GM12878 (cell line): Measurements from ENCODE around the gene BRINP3. TPM values are rescaled to one million over a fixed set of nuclear protein-coding genes. Genes with fewer than 3 reads are reported as not detected.

Experiments used
- ATAC-seq: fragments of 200-7000 bp; cut with Tn5 transposase; 3 replicates; pipeline ENCODE4 v1.9.1; 2020; ENCODE audit warnings: mild to moderate bottlenecking, moderate library complexity
- BruUV-seq: library from RNA; stranded (reverse); fragments of 400-500 nt; replicated peaks from 2 replicates; lab custom pipeline; 2021; lab: Mats Ljungman, UMichigan
- CTCF ChIA-PET: fragments of 300-600 bp; sonication (Branson Sonifier 250); formaldehyde crosslinking; extraction: SDS; loops from one replicate; lab custom pipeline; 2021; ENCODE audit warnings: inconsistent platforms; lab: Yijun Ruan, JAX
- POLR2A ChIA-PET: fragments of 350-600 bp; formaldehyde crosslinking; extraction: SDS; loops from one replicate; lab custom pipeline; 2021; ENCODE audit warnings: inconsistent platforms; lab: Charles Lee
- RAD21 ChIA-PET: fragments of 300-600 bp; sonication (Branson Sonifier 250); formaldehyde crosslinking; loops from one replicate; lab custom pipeline; 2023; ENCODE audit warnings: antibody characterized with exemption; ENCODE audit not compliant: unreplicated experiment; lab: Charles Lee
- SMC1A ChIA-PET: fragments of 300-600 bp; sonication (Branson Sonifier 250); formaldehyde crosslinking; loops from one replicate; lab custom pipeline; 2023; ENCODE audit not compliant: unreplicated experiment, uncharacterized antibody; lab: Charles Lee
- DNase-seq: peaks from one replicate; pipeline ENCODE4 v3.0.0-alpha.2; 2011; ENCODE audit warnings: low read depth, low spot score
- FAIRE-seq: peaks from 3 replicates; lab custom pipeline; 2011; peaks lifted over from hg19 to GRCh38; lab: Jason Lieb, UNC
- H2AFZ ChIP-seq: 2 replicates; pipeline ENCODE4 v1.6.0; 2011; ENCODE audit warnings: low read depth, low read length, control low read depth; ENCODE audit not compliant: control insufficient read depth
- H3K27ac ChIP-seq: 2 replicates; pipeline ENCODE4 v1.5.1; 2011; ENCODE audit warnings: control low read depth; ENCODE audit not compliant: control insufficient read depth, insufficient read depth
- H3K27me3 ChIP-seq, 2 experiments: replicated peaks in 1 of 2; 2 replicates each; pipeline versions ENCODE4 v1.6.0 to v1.6.1; 2011; ENCODE audit warnings: low read length in 1 of 2; ENCODE audit not compliant: control insufficient read depth in 2 of 2, insufficient read depth in 2 of 2
- H3K36me3 ChIP-seq, 2 experiments: 2 replicates each; pipeline ENCODE4 v1.5.1; 2011; ENCODE audit warnings: low read length in 1 of 2; ENCODE audit not compliant: control insufficient read depth in 2 of 2, insufficient read depth in 2 of 2
- H3K4me1 ChIP-seq: 2 replicates; pipeline ENCODE4 v1.6.1; 2011; ENCODE audit warnings: mild to moderate bottlenecking, low read length, moderate library complexity, mixed read lengths; ENCODE audit not compliant: control insufficient read depth, insufficient read depth
- H3K4me2 ChIP-seq: 2 replicates; pipeline ENCODE4 v1.6.0; 2011; ENCODE audit warnings: control low read depth; ENCODE audit not compliant: control insufficient read depth, insufficient read depth
- H3K4me3 ChIP-seq: fragments of 200-600 bp; sonication (generic); 2 replicates; pipeline ENCODE4 v1.5.1; 2016
- H3K79me2 ChIP-seq: 2 replicates; pipeline ENCODE4 v1.6.0; 2011; ENCODE audit warnings: low read length; ENCODE audit not compliant: control insufficient read depth, insufficient read depth
- H3K9ac ChIP-seq: 2 replicates; pipeline ENCODE4 v1.8.0; 2011; ENCODE audit warnings: low read length, control low read depth, mixed read lengths; ENCODE audit not compliant: control insufficient read depth, insufficient read depth
- H3K9me3 ChIP-seq: replicated peaks from 3 replicates; pipeline ENCODE4 v1.5.1; 2011; ENCODE audit warnings: mild to moderate bottlenecking, low read length; ENCODE audit not compliant: control insufficient read depth, insufficient read depth
- H4K20me1 ChIP-seq: 2 replicates; pipeline ENCODE4 v1.6.0; 2011; ENCODE audit not compliant: control insufficient read depth, insufficient read depth
- ATF2 ChIP-seq: IDR thresholded peaks from 2 replicates; pipeline ENCODE4 v1.6.1; 2012; ENCODE audit warnings: low read length, inconsistent platforms
- CREB1 ChIP-seq: IDR thresholded peaks from 2 replicates; pipeline ENCODE4 v1.6.1; 2012; ENCODE audit warnings: low read depth, mild to moderate bottlenecking, inconsistent platforms
- EZH2 ChIP-seq: IDR thresholded peaks from 2 replicates; pipeline ENCODE4 v1.6.1; 2012; ENCODE audit warnings: low read depth, mild to moderate bottlenecking, control low read depth, inconsistent platforms, low read length, borderline replicate concordance; ENCODE audit not compliant: control insufficient read depth
- LARP7 ChIP-seq: fragments of 450-650 bp; IDR thresholded peaks from 2 replicates; pipeline ENCODE4 v1.6.1; 2017; ENCODE audit warnings: mild to moderate bottlenecking
- NFXL1 ChIP-seq: fragments of 450-650 bp; IDR thresholded peaks from 2 replicates; pipeline ENCODE4 v1.6.1; 2017; ENCODE audit warnings: antibody characterized with exemption, mild to moderate bottlenecking, borderline replicate concordance
- NFYA ChIP-seq: IDR thresholded peaks from 2 replicates; pipeline ENCODE4 v1.6.1; 2011; ENCODE audit warnings: low read depth, mild to moderate bottlenecking, low read length, improper control_type of control experiment, borderline replicate concordance
- NR2F1 ChIP-seq: fragments of 450-650 bp; conservative IDR thresholded peaks from 2 replicates; pipeline ENCODE4 v1.6.1; 2017; ENCODE audit warnings: mild to moderate bottlenecking
- PRDM15 ChIP-seq: fragments of 450-650 bp; formaldehyde crosslinking; IDR thresholded peaks from 2 replicates; pipeline ENCODE4 v1.4.0; 2020; ENCODE audit warnings: mild to moderate bottlenecking, moderate library complexity
- SRF ChIP-seq, 2 experiments: IDR thresholded peaks; 2 replicates each; pipeline ENCODE4 v1.6.1; 2011; ENCODE audit warnings: low read depth in 2 of 2, low read length in 2 of 2, mild to moderate bottlenecking in 1 of 2, moderate library complexity in 1 of 2
- ZBED1 ChIP-seq: IDR thresholded peaks from 2 replicates; pipeline ENCODE4 v1.6.1; 2016; ENCODE audit warnings: borderline replicate concordance
- ZNF207 ChIP-seq: fragments of 450-650 bp; IDR thresholded peaks from 2 replicates; pipeline ENCODE4 v1.6.1; 2014; ENCODE audit warnings: antibody characterized with exemption, mild to moderate bottlenecking, borderline replicate concordance
- WGBS: methylation state at CpG from one replicate; pipeline ENCODE4 v1.1.6; 2016; ENCODE audit warnings: low lambda C conversion rate; ENCODE audit not compliant: insufficient replicate concordance, insufficient coverage; ENCODE audit errors: missing lambda C conversion rate; 5-methylcytosine and 5-hydroxymethylcytosine counted together
- in situ Hi-C: fragments of 300-500 bp; cut with MboI; formaldehyde crosslinking; loops from 9 replicates; pipeline ENCODE4 v1.14.3; 2018; ENCODE audit warnings: mixed read lengths
- intact Hi-C: fragments of 100-400 bp; cut with micrococcal nuclease; formaldehyde crosslinking; loops from one replicate; pipeline ENCODE4 v1.14.2; 2022; ENCODE audit not compliant: unreplicated experiment
- polyA plus RNA-seq, 11 experiments: library from polyadenylated mRNA; depleted of rRNA in 4 of 11; unstranded in 6 of 11; stranded (reverse) in 5 of 11; fragments of >200 nt; fragmentation: Nextera tagmentation in 4 of 11; fragmentation: Illumina TruSeq in 1 of 11; extraction: Ambion mirVana in 4 of 11; extraction: Trizol in 1 of 11; gene quantifications; 1 replicate in 1 of 11; 2 replicates in 10 of 11; pipeline versions ENCODE4 v1.2.1 to v1.2.3, GENCODE V29; 2011 to 2016; ENCODE audit warnings: inconsistent platforms in 2 of 11, missing spikeins in 2 of 11, low read depth in 1 of 11
- total RNA-seq, 4 experiments: library from RNA; depleted of rRNA in 3 of 4; stranded (reverse); fragments of >200 nt in 3 of 4; fragmentation: Illumina TruSeq in 1 of 4; extraction: Trizol in 1 of 4; gene quantifications; 2 replicates each; pipeline versions ENCODE4 v1.2.1 to v1.2.3, GENCODE V29; 2013 to 2021

BRINP3 gene
- total and polyA plus RNA-seq, 10 of the 15 experiments (the other 5 are each of a cell fraction or from before 2014, with no cell fraction given) = under 0.01 TPM; not detected in 9

- no peak for TF ChIP-seq NFYA
- no peak for TF ChIP-seq LARP7
- TF ChIP-seq EZH2 = no peak
- no peak for TF ChIP-seq NFXL1
- no peak for TF ChIP-seq PRDM15 (CRISPR knock-in tag)
Observed at GRCh38 chr1:190138266-190138665, 339.4 kb downstream of the BRINP3 start (continued).

GRCh38 chr1:190129366-190129765 lies 348.3 kb downstream of the BRINP3 start:
- H3K4me1 ChIP-seq = no peaks in the 10 kb centered on the region
- ChIA-PET RAD21 (no interaction called here), CTCF (no interaction called here), POLR2A (no interaction called here), SMC1A (no interaction called here)
- no peak for FAIRE-seq
- no peaks in the 10 kb centered on the region for H3K27me3 ChIP-seq
- in situ Hi-C loops (no loop called here), intact Hi-C loops (no loop called here)
- BruUV-seq = no TSS peak
- H3K79me2 ChIP-seq = no peaks in the 10 kb centered on the region
- no peaks in the 10 kb centered on the region for H4K20me1 ChIP-seq
- no peak overlapping the region for H3K4me3 ChIP-seq
- H3K36me3 ChIP-seq = no peaks in the 10 kb centered on the region
- no peak overlapping the region for H3K9ac ChIP-seq
- TF ChIP-seq ATF2 = no peak
- TF ChIP-seq CREB1 = no peak
- TF ChIP-seq ZBED1 = no peak
- no peak for TF ChIP-seq NR2F1
- no peak for TF ChIP-seq SRF (IDR thresholded peaks at IDR 0.05; ENCODE audit: low read depth in 2 of 2, low read length in 2 of 2)
- no peak for TF ChIP-seq ZNF207
- H3K4me2 ChIP-seq = no peak overlapping the region
- no peak for DNase-seq
- no peak overlapping the region for H2AFZ ChIP-seq
- H3K27ac ChIP-seq = no peak overlapping the region
- no peak for ATAC-seq
- WGBS = 0% methylated on average over 1 of the region's 1 CpG
- H3K9me3 ChIP-seq = no peaks in the 10 kb centered on the region
